Activated CD4-positive, alpha-beta T cell treated with anti-CD3 and anti-CD28 coated beads for 1 hour (primary cell): ENCODE data around the gene CCDC88B.

ENCODE experiments used
- DNase-seq: peaks from one replicate; pipeline ENCODE4 v3.0.0-alpha.2; 2020

Gene CCDC88B

GRCh38 chr11:64385945-64386704, 46.1 kb downstream of the CCDC88B start:
- no peak for DNase-seq

GRCh38 chr11:64387916-64388315, 47.9 kb downstream of the CCDC88B start:
- DNase-seq: no peak

GRCh38 chr11:64388894-64389293, 48.9 kb downstream of the CCDC88B start:
- no peak for DNase-seq

DNA sequence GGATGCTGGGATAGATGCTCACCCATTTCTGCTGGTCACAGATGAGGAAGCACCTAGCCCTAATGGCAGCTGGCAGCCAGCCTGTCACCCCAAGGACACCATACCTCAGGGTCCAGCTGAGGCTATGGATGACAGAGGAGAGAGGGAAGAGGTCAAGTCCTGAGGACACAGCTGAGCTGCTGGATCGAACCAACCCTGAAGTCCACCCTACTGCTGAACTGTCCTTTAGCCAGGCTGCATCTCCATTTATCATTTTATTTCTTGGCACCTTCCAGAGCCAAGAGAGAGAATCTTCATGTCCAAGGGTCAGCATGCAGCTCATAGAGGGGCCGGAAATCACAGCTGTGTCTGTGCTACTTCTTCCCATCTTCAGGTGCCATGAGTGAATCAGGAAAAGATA, 49.8 kb downstream of the CCDC88B start:
- DNase-seq: no peak

DNA sequence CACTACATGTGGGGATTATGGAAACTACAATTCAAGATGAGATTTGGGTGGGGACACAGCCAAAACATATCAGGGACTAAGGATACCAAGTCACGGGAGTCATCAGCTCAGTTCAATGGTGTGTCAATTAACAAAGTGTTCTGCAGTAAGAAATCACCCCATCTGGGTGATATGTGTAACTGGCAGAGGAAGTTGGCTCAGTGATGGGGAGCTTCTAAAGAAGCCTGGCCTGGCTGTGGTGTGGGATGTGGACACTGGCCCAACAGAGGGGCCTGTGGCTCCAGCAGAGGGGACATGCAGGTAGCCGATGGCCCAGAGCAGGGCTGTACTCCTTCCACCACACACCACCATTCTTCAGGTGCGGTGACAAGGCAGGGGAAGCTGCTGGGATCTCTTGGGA, 50.6 kb downstream of the CCDC88B start:
- DNase-seq: no peak

DNA sequence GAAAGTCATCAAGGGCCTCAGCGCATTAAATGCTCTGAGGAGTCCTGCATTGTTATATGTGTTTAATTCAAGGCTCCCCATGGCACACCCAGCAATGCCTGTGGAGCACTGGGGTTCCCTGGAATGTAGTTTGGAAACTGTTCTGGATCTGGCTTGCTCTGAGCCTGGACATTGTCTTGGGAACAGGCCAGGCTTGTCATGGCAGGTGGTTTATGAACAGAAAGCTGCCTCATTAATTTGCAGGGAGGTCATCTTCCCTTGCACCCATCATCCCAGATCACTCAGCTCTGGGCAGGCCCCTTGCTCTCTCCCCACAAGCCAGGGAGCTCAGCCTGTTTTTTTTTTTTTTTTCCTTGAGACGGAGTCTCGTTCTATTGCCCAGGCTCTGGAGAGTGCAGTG, 51.8 kb downstream of the CCDC88B start:
- DNase-seq: no peak

- DNase-seq: no peak
Observed at GRCh38 chr11:64395545-64396078, 55.6 kb downstream of the CCDC88B start.

GRCh38 chr11:64396079-64396591, 56.1 kb downstream of the CCDC88B start:
- no peak for DNase-seq

DNA sequence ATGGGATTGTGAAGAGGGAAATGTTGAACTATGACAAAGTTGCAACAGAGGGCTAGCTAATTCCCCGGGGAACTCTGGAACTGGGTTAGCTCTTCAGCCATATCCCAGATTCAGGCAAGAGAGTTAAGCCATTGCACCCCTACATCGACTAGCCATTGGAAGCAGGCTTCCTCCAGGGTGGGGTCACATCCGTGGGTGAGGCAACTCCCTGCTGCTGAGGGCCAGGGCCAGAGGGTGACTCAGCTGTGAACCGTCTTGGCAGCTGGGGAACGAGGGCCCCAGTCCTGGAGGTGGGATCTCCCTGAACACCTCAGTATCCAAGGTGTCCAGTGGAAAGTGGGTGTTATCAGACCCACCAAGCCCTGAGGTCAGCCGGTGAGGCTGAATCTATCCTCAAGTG, 60.1 kb downstream of the CCDC88B start:
- no peak for DNase-seq

DNA sequence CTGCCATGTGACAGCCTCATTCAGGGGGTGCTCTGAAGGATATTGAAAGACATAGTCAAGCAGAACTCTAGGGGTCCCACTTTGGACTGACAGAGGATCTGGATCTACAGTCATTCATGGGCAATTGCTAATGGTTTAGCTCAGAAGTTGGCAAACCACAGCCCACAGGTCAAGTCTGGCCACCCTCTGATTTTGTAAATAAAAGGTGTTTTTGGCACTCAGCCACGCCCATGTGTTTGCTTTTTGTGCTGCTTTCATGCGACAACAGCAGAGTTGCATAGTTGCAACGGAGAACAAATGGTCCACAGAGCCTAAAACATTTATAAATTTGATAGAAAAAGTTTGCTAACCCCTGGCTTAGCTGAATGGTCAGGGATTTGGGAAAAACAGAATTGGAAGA, 60.7 kb downstream of the CCDC88B start:
- no peak for DNase-seq

- DNase-seq: no peak
Observed at GRCh38 chr11:64401775-64402174, 61.8 kb downstream of the CCDC88B start.

DNA sequence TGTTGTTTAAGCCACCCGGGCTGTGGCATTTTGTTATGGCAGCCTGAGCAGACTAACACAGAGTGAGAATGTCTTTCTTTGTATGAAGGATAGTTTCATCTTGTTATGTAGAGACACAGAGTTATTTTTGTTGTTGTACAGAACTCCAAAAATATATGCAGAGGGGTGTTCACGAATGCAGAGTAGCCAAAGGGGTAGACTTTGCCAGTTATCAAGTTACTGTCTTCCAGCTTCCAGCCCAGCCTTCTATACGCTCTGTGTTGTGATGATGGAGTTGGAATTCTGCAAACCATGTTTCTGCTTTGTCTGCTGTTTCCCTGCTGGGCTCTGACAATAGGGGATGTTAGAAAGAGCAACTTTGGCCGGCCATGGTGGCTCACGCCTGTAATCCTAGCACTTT, 63.1 kb downstream of the CCDC88B start:
- no peak for DNase-seq

- DNase-seq: no peak
Observed at GRCh38 chr11:64406221-64406946, 66.4 kb downstream of the CCDC88B start.
